Effector CD4-positive, alpha-beta T cell (primary cell): ENCODE measurements around the gene SERPINI1.
"Not testable (repeated sequence)": the region's sequence is repeated elsewhere in the genome, so short reads cannot be mapped to it uniquely, and the experiment has no call there.

ENCODE experiments used
- DNase-seq: peaks from one replicate; pipeline ENCODE4 v3.0.0-alpha.2; 2020

The SERPINI1 gene

GRCh38 chr3:167810236-167810635, 74.7 kb downstream of the SERPINI1 start:
- DNase-seq: no peak

GRCh38 chr3:167811031-167811430, 75.5 kb downstream of the SERPINI1 start:
- no peak for DNase-seq

- DNase-seq: no peak
Observed at GRCh38 chr3:167813169-167814123, 77.9 kb downstream of the SERPINI1 start.

GRCh38 chr3:167814441-167814951, 79.0 kb downstream of the SERPINI1 start:
- DNase-seq: no peak

- no peak for DNase-seq
Observed at GRCh38 chr3:167816953-167817352, 81.4 kb downstream of the SERPINI1 start.

- DNase-seq: no peak
Observed at GRCh38 chr3:167820102-167820865, 84.8 kb downstream of the SERPINI1 start.

GRCh38 chr3:167821248-167821805, 85.8 kb downstream of the SERPINI1 start:
- no peak for DNase-seq

GRCh38 chr3:167823738-167824137, 88.2 kb downstream of the SERPINI1 start:
- DNase-seq: no peak

GRCh38 chr3:167827588-167827987, 92.1 kb downstream of the SERPINI1 start:
- DNase-seq: not testable (repeated sequence)

GRCh38 chr3:167829071-167829470, 93.5 kb downstream of the SERPINI1 start:
- no peak for DNase-seq

- DNase-seq: no peak
Observed at GRCh38 chr3:167830007-167830406, 94.5 kb downstream of the SERPINI1 start.

- no peak for DNase-seq
Observed at GRCh38 chr3:167835359-167835758, 99.8 kb downstream of the SERPINI1 start.

GRCh38 chr3:167835953-167836352, 100.4 kb downstream of the SERPINI1 start:
- DNase-seq: no peak

- DNase-seq: no peak
Observed at GRCh38 chr3:167837466-167837865, 101.9 kb downstream of the SERPINI1 start.

GRCh38 chr3:167839460-167840134, 104.1 kb downstream of the SERPINI1 start:
- no peak for DNase-seq

- DNase-seq: no peak
Observed at GRCh38 chr3:167840247-167840646, 104.7 kb downstream of the SERPINI1 start.

- DNase-seq: no peak
Observed at GRCh38 chr3:167843481-167843880, 108.0 kb downstream of the SERPINI1 start.

GRCh38 chr3:167843886-167844285, 108.4 kb downstream of the SERPINI1 start:
- DNase-seq: no peak

- no peak for DNase-seq
Observed at GRCh38 chr3:167844528-167844927, 109.0 kb downstream of the SERPINI1 start.

- no peak for DNase-seq
Observed at GRCh38 chr3:167851171-167851570, 115.7 kb downstream of the SERPINI1 start.

GRCh38 chr3:167851749-167852148, 116.2 kb downstream of the SERPINI1 start:
- DNase-seq: no peak

- no peak for DNase-seq
Observed at GRCh38 chr3:167852216-167852615, 116.7 kb downstream of the SERPINI1 start.

GRCh38 chr3:167854063-167854462, 118.5 kb downstream of the SERPINI1 start:
- no peak for DNase-seq
